HG03457 (cell line): Measurements from ENCODE around the gene DHX16.
"Not testable (repeated sequence)": the region's sequence is repeated elsewhere in the genome, so short reads cannot be mapped to it uniquely, and the experiment has no call there.

Source experiments
- ATAC-seq: cut with Tn5 transposase; IDR thresholded peaks from one replicate; pipeline ENCODE4 v1.9.1; 2021; ENCODE audit warnings: moderate number of reproducible peaks; ENCODE audit not compliant: unreplicated experiment

Gene DHX16

GRCh38 chr6:30672445-30673253 is at the start of gene DHX16:
Gene DHX16 (minus strand): TSS chr6:30673006. CDS start chr6:30672841, 165 bp downstream.
- no peak for ATAC-seq

GRCh38 chr6:30722025-30722279 is 49.1 kb upstream of the DHX16 start:
- ATAC-seq, result not testable (repeated sequence)

- no peak for ATAC-seq
These were observed 48.6 kb upstream of the DHX16 start for GRCh38 chr6:30721198-30722024.

- ATAC-seq, result no peak
These were observed 48.0 kb upstream of the DHX16 start for GRCh38 chr6:30720738-30721197.

- peak; percentile 35 for ATAC-seq
These were observed 47.3 kb upstream of the DHX16 start, which contains the start of gene TUBB for GRCh38 chr6:30719791-30720737. Gene TUBB (plus strand): TSS chr6:30720352. CDS start chr6:30720507, 155 bp downstream.

- no peak for ATAC-seq
These were observed 46.5 kb upstream of the DHX16 start for GRCh38 chr6:30719356-30719755.

- not testable (repeated sequence) for ATAC-seq
These were observed 45.3 kb upstream of the DHX16 start for GRCh38 chr6:30717845-30718720.

GRCh38 chr6:30717129-30717844 is 44.5 kb upstream of the DHX16 start, which contains the start of gene MDC1:
Gene MDC1 (minus strand): TSS chr6:30717281. CDS start chr6:30715175, 2,106 bp downstream.
- peak; percentile 54 for ATAC-seq

GRCh38 chr6:30716879-30717128 is 44.0 kb upstream of the DHX16 start:
- no peak for ATAC-seq

- no peak for ATAC-seq
These were observed 41.5 kb upstream of the DHX16 start for GRCh38 chr6:30714263-30714662.

- no peak for ATAC-seq
These were observed 39.7 kb upstream of the DHX16 start for GRCh38 chr6:30712441-30712945.

GRCh38 chr6:30711758-30712380 is 39.1 kb upstream of the DHX16 start:
- ATAC-seq, result no peak

GRCh38 chr6:30709101-30709868 is 36.5 kb upstream of the DHX16 start:
- no peak for ATAC-seq

- no peak for ATAC-seq
These were observed 34.6 kb upstream of the DHX16 start for GRCh38 chr6:30707281-30707850.

- no peak for ATAC-seq
These were observed 32.8 kb upstream of the DHX16 start for GRCh38 chr6:30705620-30706019.

GRCh38 chr6:30703821-30704220 is 31.0 kb upstream of the DHX16 start:
- no peak for ATAC-seq

GRCh38 chr6:30703011-30703410 is 30.2 kb upstream of the DHX16 start:
- no peak for ATAC-seq

GRCh38 chr6:30700340-30700739 is 27.5 kb upstream of the DHX16 start:
- no peak for ATAC-seq
